ENCODE measurements around the gene GUK1.

- TF ChIP-seq CTCF (IDR thresholded peaks at IDR 0.05; ENCODE audit: borderline replicate concordance, extremely low read depth, low read length, poor library complexity, severe bottlenecking) (no peak), EZH2 (IDR thresholded peaks at IDR 0.05; ENCODE audit: borderline replicate concordance, low read depth, low read length, severe bottlenecking) (no peak)
Observed at GRCh38 chr1:228151180-228151925, 11.3 kb downstream of the GUK1 start.
